Measurements from ENCODE around the gene FTCDNL1. TPM values are rescaled to one million over a fixed set of nuclear protein-coding genes. Genes with fewer than 3 reads are reported as not detected.

The FTCDNL1 gene
- total RNA-seq, 1 experiment from 2014 or later, result 0.11 TPM

DNA sequence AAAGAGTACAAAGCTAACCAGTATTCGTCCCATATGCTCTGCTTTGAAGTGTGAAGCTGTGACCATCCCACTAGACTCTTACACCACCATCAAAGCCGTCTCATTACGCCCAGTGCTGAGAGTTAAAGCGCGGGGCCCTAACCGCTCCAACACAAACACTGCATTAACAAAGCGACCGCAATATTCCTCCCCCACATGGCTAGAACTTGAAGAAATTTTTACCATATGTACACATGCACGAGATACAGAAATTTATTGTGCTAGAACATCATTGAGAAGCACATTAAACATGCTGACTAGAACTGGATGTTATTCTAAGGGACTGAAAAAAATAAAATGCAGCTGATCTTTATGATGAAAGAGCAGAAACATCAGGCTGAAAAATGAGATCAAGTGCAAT is 20.5 kb downstream of the FTCDNL1 start:
- no peak overlapping the region for H3K4me3 ChIP-seq (ENCODE audit: low read length)
- H2AFZ ChIP-seq (ENCODE audit: low read length), result no peak overlapping the region
- H3K9ac ChIP-seq (ENCODE audit: low read length), result no peak overlapping the region
- H3K36me3 ChIP-seq (ENCODE audit: low read depth, low read length), result no peaks in the 10 kb centered on the region
- ATAC-seq, result no peak
- H3K4me1 ChIP-seq (ENCODE audit: insufficient read depth, low read length), result no peaks in the 10 kb centered on the region
- no peaks in the 10 kb centered on the region for H3K9me2 ChIP-seq (replicated peaks; ENCODE audit: low read length)
- no peaks in the 10 kb centered on the region for H3K9me3 ChIP-seq (ENCODE audit: low read length)
- intact Hi-C loops (cut with micrococcal nuclease), result no loop called here
- POLR2A ChIA-PET (ENCODE audit: unreplicated experiment), result no interaction called here
- no peak overlapping the region for H3K27ac ChIP-seq (ENCODE audit: low read length)
- peaks cover 43% of the 10 kb centered on the region for H3K27me3 ChIP-seq (ENCODE audit: low read length)
- CTCF ChIA-PET, result no interaction called here
- no peaks in the 10 kb centered on the region for H3K79me2 ChIP-seq (ENCODE audit: low read length)
- DNase-seq, result no peak
- no peak for TF ChIP-seq EZH2 (IDR thresholded peaks at IDR 0.05; ENCODE audit: low read length, unreplicated experiment)
- TF ChIP-seq EZH2phosphoT487 (IDR thresholded peaks at IDR 0.05; ENCODE audit: borderline replicate concordance, low read length), result no peak
- TF ChIP-seq CTCF (conservative IDR thresholded peaks at IDR 0.05; ENCODE audit: low read depth, low read length), result no peak
- H3K4me2 ChIP-seq (ENCODE audit: low read length), result no peak overlapping the region
- no peaks in the 10 kb centered on the region for H4K20me1 ChIP-seq (ENCODE audit: low read length)
- no peaks in the 10 kb centered on the region for H3F3A ChIP-seq (ENCODE audit: low read length, unreplicated experiment)
- no TSS peak for BruUV-seq (replicated peaks)

DNA sequence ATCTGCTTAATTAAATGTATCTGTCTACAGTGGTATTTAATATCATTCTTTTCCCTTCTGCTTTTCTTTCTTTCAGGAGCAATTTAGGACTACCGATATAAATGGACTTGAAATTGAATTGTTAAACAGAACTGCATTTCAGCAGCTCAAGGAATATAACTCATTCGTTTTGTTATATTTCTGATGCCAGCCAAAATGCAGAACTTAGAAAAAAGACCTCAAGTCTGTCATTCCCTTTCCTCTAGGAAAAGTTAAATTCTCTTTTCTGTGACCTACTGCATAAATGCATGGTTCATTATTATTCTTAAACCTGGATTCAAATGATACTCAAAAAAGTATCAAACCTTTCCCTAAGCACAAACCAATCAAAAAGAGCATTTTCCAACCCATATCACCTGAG is 21.4 kb downstream of the FTCDNL1 start:
- Histone ChIP-seq H3K27ac (ENCODE audit: low read length) (no peak overlapping the region), H3K4me2 (ENCODE audit: low read length) (no peak overlapping the region), H4K20me1 (ENCODE audit: low read length) (no peaks in the 10 kb centered on the region), H2AFZ (ENCODE audit: low read length) (no peak overlapping the region), H3K4me3 (ENCODE audit: low read length) (no peak overlapping the region), H3K27me3 (ENCODE audit: low read length) (peaks cover 43% of the 10 kb centered on the region), H3K79me2 (ENCODE audit: low read length) (no peaks in the 10 kb centered on the region), H3F3A (ENCODE audit: low read length, unreplicated experiment) (no peaks in the 10 kb centered on the region), H3K4me1 (ENCODE audit: insufficient read depth, low read length) (no peaks in the 10 kb centered on the region), H3K9me3 (ENCODE audit: low read length) (no peaks in the 10 kb centered on the region), H3K9me2 (replicated peaks; ENCODE audit: low read length) (no peaks in the 10 kb centered on the region), H3K36me3 (ENCODE audit: low read depth, low read length) (no peaks in the 10 kb centered on the region), H3K9ac (ENCODE audit: low read length) (no peak overlapping the region)
- no peak for TF ChIP-seq EZH2phosphoT487 (IDR thresholded peaks at IDR 0.05; ENCODE audit: borderline replicate concordance, low read length)
- no peak for TF ChIP-seq EZH2 (IDR thresholded peaks at IDR 0.05; ENCODE audit: low read length, unreplicated experiment)
- no peak for TF ChIP-seq CTCF (conservative IDR thresholded peaks at IDR 0.05; ENCODE audit: low read depth, low read length)
- no TSS peak for BruUV-seq (replicated peaks)
- intact Hi-C loops (cut with micrococcal nuclease), result no loop called here
- POLR2A ChIA-PET (ENCODE audit: unreplicated experiment), result no interaction called here
- CTCF ChIA-PET, result no interaction called here
- no peak for DNase-seq
- ATAC-seq, result no peak

GRCh38 chr2:199819746-199820145 is 31.2 kb downstream of the FTCDNL1 start:
- no TSS peak for BruUV-seq (replicated peaks)
- DNase-seq (no peak), ATAC-seq (no peak)
- intact Hi-C loops (cut with micrococcal nuclease), result no loop called here
- Histone ChIP-seq H3K4me2 (ENCODE audit: low read length) (no peak overlapping the region), H3K9me3 (ENCODE audit: low read length) (no peaks in the 10 kb centered on the region), H3K4me1 (ENCODE audit: insufficient read depth, low read length) (no peaks in the 10 kb centered on the region), H3K36me3 (ENCODE audit: low read depth, low read length) (no peaks in the 10 kb centered on the region), H3F3A (ENCODE audit: low read length, unreplicated experiment) (no peaks in the 10 kb centered on the region), H3K27ac (ENCODE audit: low read length) (no peak overlapping the region), H3K79me2 (ENCODE audit: low read length) (no peaks in the 10 kb centered on the region), H3K9me2 (replicated peaks; ENCODE audit: low read length) (no peaks in the 10 kb centered on the region), H4K20me1 (ENCODE audit: low read length) (no peaks in the 10 kb centered on the region), H3K27me3 (ENCODE audit: low read length) (peaks cover 28% of the 10 kb centered on the region), H3K4me3 (ENCODE audit: low read length) (no peak overlapping the region), H2AFZ (ENCODE audit: low read length) (no peak overlapping the region), H3K9ac (ENCODE audit: low read length) (no peak overlapping the region)
- TF ChIP-seq EZH2 (IDR thresholded peaks at IDR 0.05; ENCODE audit: low read length, unreplicated experiment) (no peak), CTCF (conservative IDR thresholded peaks at IDR 0.05; ENCODE audit: low read depth, low read length) (no peak), EZH2phosphoT487 (IDR thresholded peaks at IDR 0.05; ENCODE audit: borderline replicate concordance, low read length) (no peak)
- ChIA-PET CTCF (no interaction called here), POLR2A (ENCODE audit: unreplicated experiment) (no interaction called here)

Data from PC-3 (cell line).